Upper lobe of right lung (tissue), 1 donor: Measurements from ENCODE around the gene PCGF1. TPM values are rescaled to one million over a fixed set of nuclear protein-coding genes. Genes with fewer than 3 reads are reported as not detected.

Experiments
- ATAC-seq: fragments of 200-7000 bp; cut with Tn5 transposase; one replicate; pipeline ENCODE4 v1.9.1; 2020; ENCODE audit warnings: mild to moderate bottlenecking, moderate library complexity
- DNase-seq: peaks from one replicate; pipeline ENCODE4 v3.0.0-alpha.2; 2020
- H3K27ac ChIP-seq: fragments of 200-600 bp; one replicate; pipeline ENCODE4 v1.8.0; 2022
- H3K27me3 ChIP-seq: fragments of 200-600 bp; one replicate; pipeline ENCODE4 v1.8.0; 2022; ENCODE audit warnings: mild to moderate bottlenecking
- H3K36me3 ChIP-seq: fragments of 200-600 bp; one replicate; pipeline ENCODE4 v1.8.0; 2022
- H3K4me1 ChIP-seq: fragments of 200-600 bp; one replicate; pipeline ENCODE4 v1.8.0; 2022
- H3K4me3 ChIP-seq: fragments of 200-600 bp; one replicate; pipeline ENCODE4 v1.8.0; 2022; ENCODE audit warnings: mild to moderate bottlenecking
- H3K9me3 ChIP-seq: fragments of 200-600 bp; one replicate; pipeline ENCODE4 v1.8.0; 2022
- intact Hi-C: fragments of 100-400 bp; cut with DNase I; formaldehyde crosslinking; loops from one replicate; pipeline ENCODE4 v1.11.0; 2022
- total RNA-seq: library from RNA; stranded (reverse); fragmentation: NEBNext Ultra II Directional; extraction: Animal tissue kit (Norgen Biotek cat#: 25700); gene quantifications from one replicate; pipeline ENCODE4 v1.2.1, GENCODE V29; 2021
- TF ChIP-seq, protein P1 (sequence below): fragments of 200-600 bp; IDR thresholded peaks from one replicate; pipeline ENCODE4 v1.8.0; 2022; ENCODE audit warnings: antibody characterized with exemption
- donor health status: DM: no; HTN: yes; CAD: no; lungs with severe emphysema.

Gene PCGF1
- total RNA-seq, 1 donor from 2014 or later, result 30.1 TPM

DNA sequence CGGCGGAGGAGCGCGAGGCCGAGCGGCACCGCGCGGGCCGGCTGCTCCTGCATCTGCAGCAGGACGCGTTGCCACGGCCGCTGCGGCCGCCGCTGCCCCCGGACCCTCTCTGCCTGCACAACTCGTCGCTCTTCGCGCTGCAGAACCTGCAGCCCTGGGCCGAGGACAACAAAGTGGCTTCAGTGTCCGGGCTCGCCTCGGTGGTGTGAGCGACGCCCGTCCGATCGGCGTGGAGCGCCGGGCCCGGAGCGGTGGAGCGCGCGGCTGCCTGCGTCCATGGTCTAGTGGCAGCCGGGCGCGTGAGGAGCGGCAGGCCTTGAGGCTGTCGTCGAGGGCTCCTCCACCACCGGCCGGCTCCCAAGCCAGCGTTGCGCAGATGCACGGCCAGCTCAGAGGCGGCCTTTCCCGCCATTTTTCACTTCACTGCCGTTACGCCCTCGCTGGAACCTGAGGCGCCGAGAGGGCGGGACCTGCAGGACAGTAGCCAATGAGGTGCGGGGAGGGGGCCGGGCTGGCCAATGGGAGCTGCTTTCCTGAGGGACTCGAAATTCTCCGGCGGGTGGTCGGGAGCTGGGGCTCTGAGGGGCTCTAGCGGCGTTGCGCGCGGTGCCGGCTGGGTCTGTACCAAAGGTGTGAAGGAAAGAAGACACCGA is 8.6 kb upstream of the PCGF1 start:
- Histone ChIP-seq H3K4me3 (peak overlapping the region; percentile 38), H3K36me3 (no peaks in the 10 kb centered on the region), H3K4me1 (peaks cover 14% of the 10 kb centered on the region), H3K27me3 (peaks cover 94% of the 10 kb centered on the region), H3K9me3 (no peaks in the 10 kb centered on the region), H3K27ac (no peak overlapping the region)
- ATAC-seq, result peak; percentile 82
- intact Hi-C loops, result no loop called here
- TF ChIP-seq, protein P1, sequence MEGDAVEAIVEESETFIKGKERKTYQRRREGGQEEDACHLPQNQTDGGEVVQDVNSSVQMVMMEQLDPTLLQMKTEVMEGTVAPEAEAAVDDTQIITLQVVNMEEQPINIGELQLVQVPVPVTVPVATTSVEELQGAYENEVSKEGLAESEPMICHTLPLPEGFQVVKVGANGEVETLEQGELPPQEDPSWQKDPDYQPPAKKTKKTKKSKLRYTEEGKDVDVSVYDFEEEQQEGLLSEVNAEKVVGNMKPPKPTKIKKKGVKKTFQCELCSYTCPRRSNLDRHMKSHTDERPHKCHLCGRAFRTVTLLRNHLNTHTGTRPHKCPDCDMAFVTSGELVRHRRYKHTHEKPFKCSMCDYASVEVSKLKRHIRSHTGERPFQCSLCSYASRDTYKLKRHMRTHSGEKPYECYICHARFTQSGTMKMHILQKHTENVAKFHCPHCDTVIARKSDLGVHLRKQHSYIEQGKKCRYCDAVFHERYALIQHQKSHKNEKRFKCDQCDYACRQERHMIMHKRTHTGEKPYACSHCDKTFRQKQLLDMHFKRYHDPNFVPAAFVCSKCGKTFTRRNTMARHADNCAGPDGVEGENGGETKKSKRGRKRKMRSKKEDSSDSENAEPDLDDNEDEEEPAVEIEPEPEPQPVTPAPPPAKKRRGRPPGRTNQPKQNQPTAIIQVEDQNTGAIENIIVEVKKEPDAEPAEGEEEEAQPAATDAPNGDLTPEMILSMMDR, result no peak
- peak; percentile 83 for DNase-seq

DNA sequence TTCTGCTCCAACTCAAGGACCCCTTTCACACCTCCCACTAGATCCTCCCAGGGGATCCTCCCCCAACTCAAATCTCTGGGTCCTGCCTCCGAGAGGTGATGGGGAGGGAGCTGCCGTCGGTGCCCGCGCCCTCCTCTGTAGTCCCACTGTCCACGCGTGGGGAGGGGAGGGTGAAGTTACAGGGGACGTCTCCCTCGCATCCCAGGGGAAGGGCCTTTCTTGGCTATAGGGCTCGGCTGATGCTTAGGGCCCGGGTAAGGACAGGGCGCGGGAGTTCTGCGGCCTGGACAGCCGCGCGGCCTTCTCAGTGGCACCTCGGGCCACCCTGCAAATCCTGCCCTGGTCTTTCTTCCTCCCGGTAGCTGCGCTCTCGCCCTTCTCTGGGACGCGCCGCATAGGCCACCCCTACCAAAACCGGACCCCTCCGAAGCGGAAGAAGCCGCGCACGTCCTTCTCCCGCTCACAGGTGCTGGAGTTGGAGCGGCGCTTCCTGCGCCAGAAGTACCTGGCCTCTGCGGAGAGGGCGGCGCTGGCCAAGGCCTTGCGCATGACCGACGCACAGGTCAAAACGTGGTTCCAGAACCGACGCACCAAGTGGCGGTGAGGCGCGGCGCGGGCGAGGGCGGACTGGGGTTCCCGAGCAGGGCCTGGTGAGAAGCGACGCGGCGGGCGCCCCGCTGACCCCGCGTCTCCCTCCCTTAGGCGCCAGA is 7.9 kb upstream of the PCGF1 start:
- TF ChIP-seq, protein P1, result no peak
- Histone ChIP-seq H3K27me3 (peaks cover 98% of the 10 kb centered on the region), H3K36me3 (no peaks in the 10 kb centered on the region), H3K4me3 (peak overlapping the region; percentile 38), H3K4me1 (peaks cover 14% of the 10 kb centered on the region), H3K9me3 (no peaks in the 10 kb centered on the region), H3K27ac (no peak overlapping the region)
- ATAC-seq, result peak; percentile 35
- DNase-seq, result peak; percentile 72
- intact Hi-C loops, result no loop called here

- no peak within 1 kb of the TSS for H3K4me3 ChIP-seq
Observed at GRCh38 chr2:74514368-74515270, 7.1 kb upstream of the PCGF1 start, which contains the start of gene TLX2. Gene TLX2, plus strand, starts transcription at chr2:74514450. Its CDS starts 357 bp downstream, at chr2:74514807.

GRCh38 chr2:74513605-74514367 is 6.3 kb upstream of the PCGF1 start:
- Histone ChIP-seq H3K4me3 (no peak overlapping the region), H3K27ac (no peak overlapping the region), H3K36me3 (no peaks in the 10 kb centered on the region), H3K9me3 (no peaks in the 10 kb centered on the region), H3K27me3 (peaks cover 83% of the 10 kb centered on the region), H3K4me1 (peaks cover 14% of the 10 kb centered on the region)
- DNase-seq (no peak), ATAC-seq (no peak)
- intact Hi-C loops, result no loop called here
- TF ChIP-seq, protein P1, result no peak

More at GRCh38 chr2:74514368-74515270, 7.1 kb upstream of the PCGF1 start, which contains the start of gene TLX2:
- Histone ChIP-seq H3K27ac (no peak within 1 kb of the TSS), H3K27me3 (peaks cover 92% of the 10 kb centered on the region), H3K36me3 (no peaks in the 10 kb centered on the region), H3K4me1 (peaks cover 14% of the 10 kb centered on the region), H3K9me3 (no peaks in the 10 kb centered on the region)
- DNase-seq (no peak), ATAC-seq (no peak)
- intact Hi-C loops, result no loop called here
- TF ChIP-seq, protein P1, result no peak
